Measurements from ENCODE around the gene MAP3K4.

GRCh38 chr6:161100072-161100471 is 108.5 kb downstream of the MAP3K4 start:
- TF ChIP-seq CTCF (IDR thresholded peaks at IDR 0.05): no peak
- no peak for TF ChIP-seq ATF3 (CRISPR knock-in tag; conservative IDR thresholded peaks at IDR 0.05)
- TF ChIP-seq, protein P1, sequence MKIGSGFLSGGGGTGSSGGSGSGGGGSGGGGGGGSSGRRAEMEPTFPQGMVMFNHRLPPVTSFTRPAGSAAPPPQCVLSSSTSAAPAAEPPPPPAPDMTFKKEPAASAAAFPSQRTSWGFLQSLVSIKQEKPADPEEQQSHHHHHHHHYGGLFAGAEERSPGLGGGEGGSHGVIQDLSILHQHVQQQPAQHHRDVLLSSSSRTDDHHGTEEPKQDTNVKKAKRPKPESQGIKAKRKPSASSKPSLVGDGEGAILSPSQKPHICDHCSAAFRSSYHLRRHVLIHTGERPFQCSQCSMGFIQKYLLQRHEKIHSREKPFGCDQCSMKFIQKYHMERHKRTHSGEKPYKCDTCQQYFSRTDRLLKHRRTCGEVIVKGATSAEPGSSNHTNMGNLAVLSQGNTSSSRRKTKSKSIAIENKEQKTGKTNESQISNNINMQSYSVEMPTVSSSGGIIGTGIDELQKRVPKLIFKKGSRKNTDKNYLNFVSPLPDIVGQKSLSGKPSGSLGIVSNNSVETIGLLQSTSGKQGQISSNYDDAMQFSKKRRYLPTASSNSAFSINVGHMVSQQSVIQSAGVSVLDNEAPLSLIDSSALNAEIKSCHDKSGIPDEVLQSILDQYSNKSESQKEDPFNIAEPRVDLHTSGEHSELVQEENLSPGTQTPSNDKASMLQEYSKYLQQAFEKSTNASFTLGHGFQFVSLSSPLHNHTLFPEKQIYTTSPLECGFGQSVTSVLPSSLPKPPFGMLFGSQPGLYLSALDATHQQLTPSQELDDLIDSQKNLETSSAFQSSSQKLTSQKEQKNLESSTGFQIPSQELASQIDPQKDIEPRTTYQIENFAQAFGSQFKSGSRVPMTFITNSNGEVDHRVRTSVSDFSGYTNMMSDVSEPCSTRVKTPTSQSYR (CRISPR knock-in tag; IDR thresholded peaks at IDR 0.05): no peak
- TF ChIP-seq, protein P2, sequence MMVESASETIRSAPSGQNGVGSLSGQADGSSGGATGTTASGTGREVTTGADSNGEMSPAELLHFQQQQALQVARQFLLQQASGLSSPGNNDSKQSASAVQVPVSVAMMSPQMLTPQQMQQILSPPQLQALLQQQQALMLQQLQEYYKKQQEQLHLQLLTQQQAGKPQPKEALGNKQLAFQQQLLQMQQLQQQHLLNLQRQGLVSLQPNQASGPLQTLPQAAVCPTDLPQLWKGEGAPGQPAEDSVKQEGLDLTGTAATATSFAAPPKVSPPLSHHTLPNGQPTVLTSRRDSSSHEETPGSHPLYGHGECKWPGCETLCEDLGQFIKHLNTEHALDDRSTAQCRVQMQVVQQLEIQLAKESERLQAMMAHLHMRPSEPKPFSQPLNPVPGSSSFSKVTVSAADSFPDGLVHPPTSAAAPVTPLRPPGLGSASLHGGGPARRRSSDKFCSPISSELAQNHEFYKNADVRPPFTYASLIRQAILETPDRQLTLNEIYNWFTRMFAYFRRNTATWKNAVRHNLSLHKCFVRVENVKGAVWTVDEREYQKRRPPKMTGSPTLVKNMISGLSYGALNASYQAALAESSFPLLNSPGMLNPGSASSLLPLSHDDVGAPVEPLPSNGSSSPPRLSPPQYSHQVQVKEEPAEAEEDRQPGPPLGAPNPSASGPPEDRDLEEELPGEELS (CRISPR knock-in tag; IDR thresholded peaks at IDR 0.05): no peak
- TF ChIP-seq, protein P3, sequence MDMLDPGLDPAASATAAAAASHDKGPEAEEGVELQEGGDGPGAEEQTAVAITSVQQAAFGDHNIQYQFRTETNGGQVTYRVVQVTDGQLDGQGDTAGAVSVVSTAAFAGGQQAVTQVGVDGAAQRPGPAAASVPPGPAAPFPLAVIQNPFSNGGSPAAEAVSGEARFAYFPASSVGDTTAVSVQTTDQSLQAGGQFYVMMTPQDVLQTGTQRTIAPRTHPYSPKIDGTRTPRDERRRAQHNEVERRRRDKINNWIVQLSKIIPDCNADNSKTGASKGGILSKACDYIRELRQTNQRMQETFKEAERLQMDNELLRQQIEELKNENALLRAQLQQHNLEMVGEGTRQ (CRISPR knock-in tag; IDR thresholded peaks at IDR 0.05): no peak
- no peak for TF ChIP-seq JUN (CRISPR knock-in tag; IDR thresholded peaks at IDR 0.05)
- TF ChIP-seq, protein P4, sequence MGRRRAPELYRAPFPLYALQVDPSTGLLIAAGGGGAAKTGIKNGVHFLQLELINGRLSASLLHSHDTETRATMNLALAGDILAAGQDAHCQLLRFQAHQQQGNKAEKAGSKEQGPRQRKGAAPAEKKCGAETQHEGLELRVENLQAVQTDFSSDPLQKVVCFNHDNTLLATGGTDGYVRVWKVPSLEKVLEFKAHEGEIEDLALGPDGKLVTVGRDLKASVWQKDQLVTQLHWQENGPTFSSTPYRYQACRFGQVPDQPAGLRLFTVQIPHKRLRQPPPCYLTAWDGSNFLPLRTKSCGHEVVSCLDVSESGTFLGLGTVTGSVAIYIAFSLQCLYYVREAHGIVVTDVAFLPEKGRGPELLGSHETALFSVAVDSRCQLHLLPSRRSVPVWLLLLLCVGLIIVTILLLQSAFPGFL (CRISPR knock-in tag; IDR thresholded peaks at IDR 0.05; ENCODE audit: borderline replicate concordance): no peak
- TF ChIP-seq ESRRA (CRISPR knock-in tag; IDR thresholded peaks at IDR 0.05; ENCODE audit: borderline replicate concordance): no peak
- no peak for TF ChIP-seq MAX (CRISPR knock-in tag; IDR thresholded peaks at IDR 0.05)
- TF ChIP-seq CREB1 (CRISPR knock-in tag; IDR thresholded peaks at IDR 0.05): no peak
- no peak for TF ChIP-seq FOXK1 (CRISPR knock-in tag; IDR thresholded peaks at IDR 0.05)

Data from WTC11 (cell line).